B cell (primary cell): ENCODE measurements around the gene PLA2G6. TPM values are rescaled to one million over a fixed set of nuclear protein-coding genes. Genes with fewer than 3 reads are reported as not detected.

Experiments used
- ATAC-seq: fragments of 200-7000 bp; cut with Tn5 transposase; one replicate; pipeline ENCODE4 v1.10.0; 2021; ENCODE audit warnings: low read depth, mild to moderate bottlenecking, moderate number of reproducible peaks, moderate library complexity
- CTCF ChIA-PET: fragments of 350-600 bp; sonication (Branson Sonifier 250); formaldehyde crosslinking; loops from one replicate; lab custom pipeline; 2021; ENCODE audit warnings: antibody characterized with exemption, inconsistent platforms; lab: Charles Lee
- POLR2A ChIA-PET: fragments of 350-600 bp; sonication (Branson Sonifier 250); formaldehyde crosslinking; loops from one replicate; lab custom pipeline; 2021; ENCODE audit warnings: antibody characterized with exemption; lab: Charles Lee
- DNase-seq: peaks from one replicate; pipeline ENCODE4 v3.0.0; 2013
- H2AFZ ChIP-seq: 2 replicates; pipeline ENCODE4 v1.6.1; 2012; ENCODE audit warnings: mild to moderate bottlenecking, low read depth, low read length; ENCODE audit not compliant: insufficient read depth, poor library complexity, severe bottlenecking
- H3K27ac ChIP-seq, 2 donors: 1 replicate in 1 of 2; 2 replicates in 1 of 2; pipeline ENCODE4 v1.5.1; 2012 to 2013; ENCODE audit warnings: low read length in 2 of 2, mild to moderate bottlenecking in 2 of 2, moderate library complexity in 1 of 2
- H3K27me3 ChIP-seq, 4 experiments: fragments of 200-600 bp in 1 of 4; sonication (generic) in 1 of 4; replicated peaks in 1 of 4; 1 replicate in 2 of 4; 2 replicates in 2 of 4; pipeline versions ENCODE4 v1.6.1 to v1.7.0; 2013 to 2016; ENCODE audit warnings: low read length in 3 of 4, mild to moderate bottlenecking in 2 of 4, mixed read lengths in 1 of 4, moderate library complexity in 1 of 4; ENCODE audit not compliant: insufficient read depth in 4 of 4, control insufficient read depth in 3 of 4; ENCODE audit errors: control extremely low read depth in 1 of 4
- H3K36me3 ChIP-seq, 2 experiments: replicated peaks in 1 of 2; 1 replicate in 1 of 2; 2 replicates in 1 of 2; pipeline versions ENCODE4 v1.6.1 to v1.7.1; 2013; ENCODE audit warnings: low read length in 1 of 2; ENCODE audit not compliant: insufficient read depth in 2 of 2, control insufficient read depth in 1 of 2; ENCODE audit errors: control extremely low read depth in 1 of 2, extremely low read depth in 1 of 2
- H3K4me1 ChIP-seq, 2 donors: fragments of 200-600 bp in 1 of 2; sonication (generic) in 1 of 2; 1 replicate in 1 of 2; 2 replicates in 1 of 2; pipeline versions ENCODE4 v1.5.1 to v1.6.1; 2013 to 2017; ENCODE audit warnings: low read length in 2 of 2; ENCODE audit not compliant: control insufficient read depth in 2 of 2, insufficient read depth in 2 of 2
- H3K4me2 ChIP-seq: replicated peaks from 2 replicates; pipeline ENCODE3; 2012; ENCODE audit warnings: mild to moderate bottlenecking, low read depth, low read length; ENCODE audit not compliant: poor library complexity, severe bottlenecking
- H3K4me3 ChIP-seq, 5 experiments: fragments of 200-600 bp in 1 of 5; sonication (generic) in 1 of 5; 1 replicate in 3 of 5; 2 replicates in 2 of 5; pipeline versions ENCODE4 v1.5.1 to v1.7.0; 2011 to 2016; ENCODE audit warnings: low read length in 4 of 5, mild to moderate bottlenecking in 4 of 5, low read depth in 2 of 5, control low read depth in 1 of 5, moderate library complexity in 1 of 5; ENCODE audit not compliant: insufficient read depth in 1 of 5; ENCODE audit errors: control extremely low read depth in 1 of 5, extremely low read depth in 1 of 5
- H3K79me2 ChIP-seq: fragments of 200-600 bp; sonication (generic); one replicate; pipeline ENCODE4 v1.6.0; 2016; ENCODE audit warnings: low read length; ENCODE audit not compliant: control insufficient read depth, insufficient read depth
- H3K9ac ChIP-seq: fragments of 200-600 bp; sonication (generic); 2 replicates; pipeline ENCODE4 v1.6.1; 2017; ENCODE audit warnings: mild to moderate bottlenecking, low read length, moderate library complexity
- H3K9me3 ChIP-seq, 3 donors: one replicate each; pipeline versions ENCODE4 v1.6.1 to v1.7.1; 2013; ENCODE audit warnings: low read length in 2 of 3; ENCODE audit not compliant: control insufficient read depth in 2 of 3, insufficient read depth in 1 of 3; ENCODE audit errors: control extremely low read depth in 1 of 3
- H4K20me1 ChIP-seq: 2 replicates; pipeline ENCODE4 v1.6.0; 2012; ENCODE audit warnings: mild to moderate bottlenecking, low read length; ENCODE audit not compliant: insufficient read depth, control insufficient read depth, poor library complexity, severe bottlenecking
- H3K27ac Mint-ChIP-seq: one replicate; pipeline ENCODE4 v1.8.0; 2021; ENCODE audit warnings: mixed read lengths
- H3K27me3 Mint-ChIP-seq: one replicate; pipeline ENCODE4 v1.8.0; 2021; ENCODE audit warnings: mixed read lengths
- H3K4me1 Mint-ChIP-seq: one replicate; pipeline ENCODE4 v1.8.0; 2021; ENCODE audit warnings: mixed read lengths
- H3K4me3 Mint-ChIP-seq: one replicate; pipeline ENCODE4 v1.8.0; 2021; ENCODE audit warnings: mixed read lengths
- H3K9me3 Mint-ChIP-seq: one replicate; pipeline ENCODE4 v1.8.0; 2022; ENCODE audit warnings: mixed read lengths; ENCODE audit not compliant: insufficient read depth
- EZH2 ChIP-seq: IDR thresholded peaks from 2 replicates; pipeline ENCODE4 v1.6.1; 2012; ENCODE audit warnings: borderline replicate concordance, low read depth, mild to moderate bottlenecking, moderate library complexity, low read length; ENCODE audit not compliant: insufficient read depth, poor library complexity, severe bottlenecking
- WGBS: methylation state at CpG from one replicate; pipeline ENCODE4 v1.1.5; 2013; ENCODE audit warnings: missing lambda C conversion rate; ENCODE audit not compliant: insufficient coverage; 5-methylcytosine and 5-hydroxymethylcytosine counted together
- intact Hi-C: fragments of 100-400 bp; cut with micrococcal nuclease; formaldehyde crosslinking; loops from one replicate; pipeline ENCODE4 v1.10.0; 2022
- polyA plus RNA-seq: library from polyadenylated mRNA; depleted of rRNA; stranded (reverse); fragments of >200 nt; gene quantifications from 2 replicates; pipeline ENCODE4 v1.2.3, GENCODE V29; 2012
- total RNA-seq, 2 donors: library from RNA; stranded (reverse); fragments of 120-200 nt in 1 of 2; gene quantifications; 1 replicate in 1 of 2; 2 replicates in 1 of 2; pipeline versions ENCODE4 v1.2.3 to v1.2.4, GENCODE V29; 2013 to 2022
- TF ChIP-seq, protein P1 (sequence below): fragments of 200-600 bp; IDR thresholded peaks from one replicate; pipeline ENCODE4 v1.8.0; 2022; ENCODE audit warnings: antibody characterized with exemption, mild to moderate bottlenecking

Gene PLA2G6
- total and polyA plus RNA-seq, 2 donors (not counting 1 experiment from before 2014, with no cell fraction given), result 125 to 148 TPM

DNA sequence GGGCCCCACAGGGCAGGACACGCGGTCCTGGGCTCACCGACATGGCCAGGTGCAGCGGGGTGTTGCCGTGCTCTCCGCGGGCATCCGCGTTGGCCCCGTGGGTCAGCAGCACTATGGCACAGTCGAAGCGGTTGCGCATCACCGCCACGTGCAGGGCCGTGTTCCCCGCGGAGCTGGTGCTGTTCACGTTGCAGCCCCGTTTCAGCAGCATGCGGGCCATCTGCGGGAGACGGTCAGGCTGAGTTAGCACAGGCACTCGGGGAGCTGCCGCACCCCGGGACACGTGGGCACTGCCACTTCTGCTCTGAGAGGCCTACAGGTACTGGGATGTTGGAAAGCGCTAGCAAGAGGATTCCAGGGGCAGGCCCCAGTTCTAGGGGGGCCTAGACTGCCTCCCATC, 48.8 kb downstream of the PLA2G6 start:
- no peak overlapping the region for H3K27ac ChIP-seq
- no peak overlapping the region for H3K4me3 Mint-ChIP-seq
- DNase-seq, result no peak
- H3K36me3 ChIP-seq, result peaks cover 0 to 40% of the 10 kb centered on the region in 2 experiments
- no peaks in the 10 kb centered on the region for H3K9me3 Mint-ChIP-seq
- intact Hi-C loops, result no loop called here
- H3K9me3 ChIP-seq, result no peaks in the 10 kb centered on the region
- ChIA-PET CTCF (no interaction called here), POLR2A (no interaction called here)
- no peak overlapping the region for H3K4me3 ChIP-seq
- no peaks in the 10 kb centered on the region for H3K27me3 ChIP-seq
- H3K79me2 ChIP-seq, result no peaks in the 10 kb centered on the region
- H3K4me1 Mint-ChIP-seq, result no peaks in the 10 kb centered on the region
- no peaks in the 10 kb centered on the region for H4K20me1 ChIP-seq
- H2AFZ ChIP-seq, result no peak overlapping the region
- TF ChIP-seq, protein P1, sequence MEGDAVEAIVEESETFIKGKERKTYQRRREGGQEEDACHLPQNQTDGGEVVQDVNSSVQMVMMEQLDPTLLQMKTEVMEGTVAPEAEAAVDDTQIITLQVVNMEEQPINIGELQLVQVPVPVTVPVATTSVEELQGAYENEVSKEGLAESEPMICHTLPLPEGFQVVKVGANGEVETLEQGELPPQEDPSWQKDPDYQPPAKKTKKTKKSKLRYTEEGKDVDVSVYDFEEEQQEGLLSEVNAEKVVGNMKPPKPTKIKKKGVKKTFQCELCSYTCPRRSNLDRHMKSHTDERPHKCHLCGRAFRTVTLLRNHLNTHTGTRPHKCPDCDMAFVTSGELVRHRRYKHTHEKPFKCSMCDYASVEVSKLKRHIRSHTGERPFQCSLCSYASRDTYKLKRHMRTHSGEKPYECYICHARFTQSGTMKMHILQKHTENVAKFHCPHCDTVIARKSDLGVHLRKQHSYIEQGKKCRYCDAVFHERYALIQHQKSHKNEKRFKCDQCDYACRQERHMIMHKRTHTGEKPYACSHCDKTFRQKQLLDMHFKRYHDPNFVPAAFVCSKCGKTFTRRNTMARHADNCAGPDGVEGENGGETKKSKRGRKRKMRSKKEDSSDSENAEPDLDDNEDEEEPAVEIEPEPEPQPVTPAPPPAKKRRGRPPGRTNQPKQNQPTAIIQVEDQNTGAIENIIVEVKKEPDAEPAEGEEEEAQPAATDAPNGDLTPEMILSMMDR, result no peak
- no peak for TF ChIP-seq EZH2
- no peak for ATAC-seq
- no peaks in the 10 kb centered on the region for H3K4me1 ChIP-seq
- no peak overlapping the region for H3K27ac Mint-ChIP-seq
- H3K4me2 ChIP-seq, result no peak overlapping the region
- no peaks in the 10 kb centered on the region for H3K27me3 Mint-ChIP-seq
- no peak overlapping the region for H3K9ac ChIP-seq
- WGBS, result 98% methylated on average over 28 of the region's 28 CpGs

DNA sequence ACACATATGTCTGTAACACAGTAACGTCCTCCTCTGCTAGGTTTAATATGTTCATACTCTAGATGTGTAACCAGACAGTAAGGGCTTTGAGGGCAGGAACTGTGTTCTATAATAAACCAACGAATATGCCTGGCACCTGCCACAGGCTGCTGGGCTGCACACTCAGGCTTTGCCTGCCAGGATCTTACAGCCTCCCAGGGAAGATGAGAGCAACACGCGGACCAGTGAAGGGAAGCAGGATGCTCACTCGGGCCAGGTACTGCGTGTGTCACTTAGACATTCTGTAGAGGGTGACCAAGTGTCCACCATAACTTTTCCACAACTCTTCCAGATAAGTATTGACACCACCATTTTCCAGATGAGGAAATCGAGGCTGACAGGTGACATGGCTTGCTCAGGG, 49.5 kb downstream of the PLA2G6 start:
- Histone ChIP-seq H4K20me1 (no peaks in the 10 kb centered on the region), H3K79me2 (no peaks in the 10 kb centered on the region), H2AFZ (no peak overlapping the region), H3K27ac (no peak overlapping the region), H3K36me3 (peaks cover 0 to 39% of the 10 kb centered on the region in 2 experiments), H3K9me3 (no peaks in the 10 kb centered on the region), H3K4me2 (no peak overlapping the region), H3K4me1 (no peaks in the 10 kb centered on the region), H3K9ac (no peak overlapping the region), H3K4me3 (no peak overlapping the region), H3K27me3 (no peaks in the 10 kb centered on the region)
- no peaks in the 10 kb centered on the region for H3K27me3 Mint-ChIP-seq
- no peak for TF ChIP-seq EZH2
- TF ChIP-seq, protein P1, result no peak
- ChIA-PET CTCF (no interaction called here), POLR2A (no interaction called here)
- no peaks in the 10 kb centered on the region for H3K4me1 Mint-ChIP-seq
- H3K9me3 Mint-ChIP-seq, result no peaks in the 10 kb centered on the region
- DNase-seq, result no peak
- ATAC-seq, result no peak
- intact Hi-C loops, result no loop called here
- no peak overlapping the region for H3K4me3 Mint-ChIP-seq
- no peak overlapping the region for H3K27ac Mint-ChIP-seq
- WGBS, result 96% methylated on average over 6 of the region's 7 CpGs
